ENCODE data around the gene CHST15.

Gene CHST15

GRCh38 chr10:124042656-124043309, 50.6 kb downstream of the CHST15 start:
- TF ChIP-seq CTCF (IDR thresholded peaks at IDR 0.05; ENCODE audit: insufficient read depth, low read length, poor library complexity, severe bottlenecking) = no peak
- no peak for DNase-seq (ENCODE audit: extremely low read depth, insufficient read length)
- no peaks in the 10 kb centered on the region for H3K36me3 ChIP-seq (ENCODE audit: control insufficient read depth, insufficient read depth, low read length)
- no peaks in the 10 kb centered on the region; the same call in 1 of the 2 replicates for H3K27me3 ChIP-seq (replicated peaks; ENCODE audit: control insufficient read depth, insufficient read depth, low read length)
- no peak overlapping the region for H3K4me3 ChIP-seq (replicated peaks; ENCODE audit: low read depth, low read length)

- Histone ChIP-seq H3K4me3 (replicated peaks; ENCODE audit: low read depth, low read length) (no peak overlapping the region), H3K36me3 (ENCODE audit: control insufficient read depth, insufficient read depth, low read length) (no peaks in the 10 kb centered on the region), H3K27me3 (replicated peaks; ENCODE audit: control insufficient read depth, insufficient read depth, low read length) (no peaks in the 10 kb centered on the region; the same call in 1 of the 2 replicates)
- no peak for TF ChIP-seq CTCF (IDR thresholded peaks at IDR 0.05; ENCODE audit: insufficient read depth, low read length, poor library complexity, severe bottlenecking)
- no peak for DNase-seq (ENCODE audit: extremely low read depth, insufficient read length)
These were observed 51.5 kb downstream of the CHST15 start for GRCh38 chr10:124041675-124042445.

- H3K4me3 ChIP-seq (replicated peaks; ENCODE audit: low read depth, low read length) = no peak overlapping the region
- no peak for TF ChIP-seq CTCF (IDR thresholded peaks at IDR 0.05; ENCODE audit: insufficient read depth, low read length, poor library complexity, severe bottlenecking)
- DNase-seq (ENCODE audit: extremely low read depth, insufficient read length) = no peak
- no peaks in the 10 kb centered on the region for H3K36me3 ChIP-seq (ENCODE audit: control insufficient read depth, insufficient read depth, low read length)
- no peaks in the 10 kb centered on the region; the same call in 1 of the 2 replicates for H3K27me3 ChIP-seq (replicated peaks; ENCODE audit: control insufficient read depth, insufficient read depth, low read length)
These were observed 52.8 kb downstream of the CHST15 start for GRCh38 chr10:124040451-124041188.

- no peak for TF ChIP-seq CTCF (IDR thresholded peaks at IDR 0.05; ENCODE audit: insufficient read depth, low read length, poor library complexity, severe bottlenecking)
- H3K4me3 ChIP-seq (replicated peaks; ENCODE audit: low read depth, low read length) = no peak overlapping the region
- DNase-seq (ENCODE audit: extremely low read depth, insufficient read length) = no peak
- no peaks in the 10 kb centered on the region; the same call in 1 of the 2 replicates for H3K27me3 ChIP-seq (replicated peaks; ENCODE audit: control insufficient read depth, insufficient read depth, low read length)
- H3K36me3 ChIP-seq (ENCODE audit: control insufficient read depth, insufficient read depth, low read length) = no peaks in the 10 kb centered on the region
These were observed 53.9 kb downstream of the CHST15 start for GRCh38 chr10:124039483-124040013.

- no peaks in the 10 kb centered on the region; the same call in none of the 2 replicates for H3K27me3 ChIP-seq (replicated peaks; ENCODE audit: control insufficient read depth, insufficient read depth, low read length)
- no peaks in the 10 kb centered on the region for H3K36me3 ChIP-seq (ENCODE audit: control insufficient read depth, insufficient read depth, low read length)
- TF ChIP-seq CTCF (IDR thresholded peaks at IDR 0.05; ENCODE audit: insufficient read depth, low read length, poor library complexity, severe bottlenecking) = no peak
- no peak for DNase-seq (ENCODE audit: extremely low read depth, insufficient read length)
- H3K4me3 ChIP-seq (replicated peaks; ENCODE audit: low read depth, low read length) = no peak overlapping the region
These were observed 55.6 kb downstream of the CHST15 start for GRCh38 chr10:124037784-124038183.
